Astrocyte (in vitro differentiated cells and primary cell): Measurements from ENCODE around the gene GPR162. TPM values are rescaled to one million over a fixed set of nuclear protein-coding genes. Genes with fewer than 3 reads are reported as not detected.

Experiments used
- DNase-seq: peaks from one replicate; pipeline ENCODE4 v3.0.0-alpha.2; 2010; ENCODE audit warnings: low read depth
- FAIRE-seq: peaks from 2 replicates; lab custom pipeline; 2011; peaks lifted over from hg19 to GRCh38; lab: Jason Lieb, UNC
- H2AFZ ChIP-seq: 2 replicates; pipeline ENCODE4 v1.6.0; 2012; ENCODE audit warnings: low read depth, low read length, inconsistent platforms
- H3K27ac ChIP-seq: 2 replicates; pipeline ENCODE4 v1.5.1; 2011; ENCODE audit warnings: low read depth, low read length, inconsistent platforms
- H3K27me3 ChIP-seq: 2 replicates; pipeline ENCODE4 v1.6.0; 2011; ENCODE audit warnings: low read length, inconsistent platforms; ENCODE audit not compliant: insufficient read depth
- H3K36me3 ChIP-seq: 2 replicates; pipeline ENCODE4 v1.5.1; 2011; ENCODE audit warnings: low read length, inconsistent platforms; ENCODE audit not compliant: insufficient read depth
- H3K4me1 ChIP-seq: 2 replicates; pipeline ENCODE4 v1.5.1; 2011; ENCODE audit warnings: low read length, inconsistent platforms; ENCODE audit not compliant: insufficient read depth
- H3K4me2 ChIP-seq: 2 replicates; pipeline ENCODE4 v1.6.0; 2012; ENCODE audit warnings: low read length, inconsistent platforms
- H3K4me3 ChIP-seq: 2 replicates; pipeline ENCODE4 v1.5.1; 2011; ENCODE audit warnings: low read depth, mild to moderate bottlenecking, low read length, inconsistent platforms; ENCODE audit not compliant: insufficient read depth
- H3K79me2 ChIP-seq: 2 replicates; pipeline ENCODE4 v1.6.0; 2012; ENCODE audit warnings: mild to moderate bottlenecking, low read length, inconsistent platforms; ENCODE audit not compliant: insufficient read depth
- H3K9ac ChIP-seq: 2 replicates; pipeline ENCODE4 v1.6.0; 2012; ENCODE audit warnings: mild to moderate bottlenecking, low read length, inconsistent platforms
- H3K9me3 ChIP-seq: 2 replicates; pipeline ENCODE4 v1.5.1; 2012; ENCODE audit warnings: low read depth, mild to moderate bottlenecking, low read length, inconsistent platforms; ENCODE audit not compliant: insufficient read depth
- H4K20me1 ChIP-seq: 2 replicates; pipeline ENCODE4 v1.6.0; 2012; ENCODE audit warnings: low read length, inconsistent platforms; ENCODE audit not compliant: insufficient read depth
- H3K27ac Mint-ChIP-seq: one replicate; pipeline ENCODE4 v1.8.0; 2021; ENCODE audit warnings: mild to moderate bottlenecking, mixed read lengths; ENCODE audit not compliant: unreplicated experiment
- H3K27me3 Mint-ChIP-seq: one replicate; pipeline ENCODE4 v1.8.0; 2021; ENCODE audit warnings: low read depth, mixed read lengths; ENCODE audit not compliant: unreplicated experiment
- H3K36me3 Mint-ChIP-seq: one replicate; pipeline ENCODE4 v1.8.0; 2021; ENCODE audit warnings: low read depth, mixed read lengths; ENCODE audit not compliant: unreplicated experiment
- H3K4me1 Mint-ChIP-seq: one replicate; pipeline ENCODE4 v1.8.0; 2021; ENCODE audit warnings: low read depth, mixed read lengths; ENCODE audit not compliant: unreplicated experiment
- H3K4me3 Mint-ChIP-seq: one replicate; pipeline ENCODE4 v1.8.0; 2021; ENCODE audit warnings: mild to moderate bottlenecking, moderate library complexity, mixed read lengths; ENCODE audit not compliant: unreplicated experiment
- H3K9me3 Mint-ChIP-seq: one replicate; pipeline ENCODE4 v1.8.0; 2021; ENCODE audit warnings: mild to moderate bottlenecking, mixed read lengths; ENCODE audit not compliant: unreplicated experiment
- EZH2 ChIP-seq: IDR thresholded peaks from 2 replicates; pipeline ENCODE4 v1.6.1; 2012; ENCODE audit warnings: mild to moderate bottlenecking, low read length, inconsistent platforms; ENCODE audit not compliant: insufficient read depth
- total RNA-seq: library from RNA; stranded (reverse); gene quantifications from 2 replicates; pipeline ENCODE4 v1.2.1, GENCODE V29; 2021
- TF ChIP-seq, protein P1 (sequence below): IDR thresholded peaks from 2 replicates; pipeline ENCODE4 v1.5.1; 2011; ENCODE audit warnings: low read depth, mild to moderate bottlenecking, inconsistent platforms, low read length, moderate library complexity; ENCODE audit not compliant: insufficient read depth

The GPR162 gene
- total RNA-seq, 1 donor from 2014 or later = 6.2 TPM

GRCh38 chr12:6826125-6826733 is 4.6 kb downstream of the GPR162 start:
- peak overlapping the region; percentile 57 for H3K4me3 Mint-ChIP-seq
- H3K4me1 ChIP-seq = peaks cover 25% of the 10 kb centered on the region
- no peak for TF ChIP-seq EZH2
- TF ChIP-seq, protein P1, sequence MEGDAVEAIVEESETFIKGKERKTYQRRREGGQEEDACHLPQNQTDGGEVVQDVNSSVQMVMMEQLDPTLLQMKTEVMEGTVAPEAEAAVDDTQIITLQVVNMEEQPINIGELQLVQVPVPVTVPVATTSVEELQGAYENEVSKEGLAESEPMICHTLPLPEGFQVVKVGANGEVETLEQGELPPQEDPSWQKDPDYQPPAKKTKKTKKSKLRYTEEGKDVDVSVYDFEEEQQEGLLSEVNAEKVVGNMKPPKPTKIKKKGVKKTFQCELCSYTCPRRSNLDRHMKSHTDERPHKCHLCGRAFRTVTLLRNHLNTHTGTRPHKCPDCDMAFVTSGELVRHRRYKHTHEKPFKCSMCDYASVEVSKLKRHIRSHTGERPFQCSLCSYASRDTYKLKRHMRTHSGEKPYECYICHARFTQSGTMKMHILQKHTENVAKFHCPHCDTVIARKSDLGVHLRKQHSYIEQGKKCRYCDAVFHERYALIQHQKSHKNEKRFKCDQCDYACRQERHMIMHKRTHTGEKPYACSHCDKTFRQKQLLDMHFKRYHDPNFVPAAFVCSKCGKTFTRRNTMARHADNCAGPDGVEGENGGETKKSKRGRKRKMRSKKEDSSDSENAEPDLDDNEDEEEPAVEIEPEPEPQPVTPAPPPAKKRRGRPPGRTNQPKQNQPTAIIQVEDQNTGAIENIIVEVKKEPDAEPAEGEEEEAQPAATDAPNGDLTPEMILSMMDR = no peak
- H3K79me2 ChIP-seq = peaks cover 29% of the 10 kb centered on the region
- H3K9me3 Mint-ChIP-seq = no peaks in the 10 kb centered on the region
- peaks cover 6% of the 10 kb centered on the region for H4K20me1 ChIP-seq
- H3K27me3 ChIP-seq = no peaks in the 10 kb centered on the region
- H3K9me3 ChIP-seq = no peaks in the 10 kb centered on the region
- DNase-seq (no peak), FAIRE-seq (no peak)
- no peaks in the 10 kb centered on the region for H3K27me3 Mint-ChIP-seq
- no peak overlapping the region for H3K4me3 ChIP-seq
- no peak overlapping the region for H2AFZ ChIP-seq
- no peak overlapping the region for H3K27ac ChIP-seq
- peaks cover 2% of the 10 kb centered on the region for H3K36me3 ChIP-seq
- H3K4me1 Mint-ChIP-seq = peaks cover 22% of the 10 kb centered on the region
- H3K9ac ChIP-seq = no peak overlapping the region
- no peak overlapping the region for H3K27ac Mint-ChIP-seq
- H3K4me2 ChIP-seq = no peak overlapping the region
- peaks cover 6% of the 10 kb centered on the region for H3K36me3 Mint-ChIP-seq

- H3K4me1 Mint-ChIP-seq = peaks cover 20% of the 10 kb centered on the region
- Histone ChIP-seq H3K9ac (peak overlapping the region; percentile 9), H3K4me3 (no peak overlapping the region), H3K27me3 (no peaks in the 10 kb centered on the region), H3K79me2 (peaks cover 29% of the 10 kb centered on the region), H3K36me3 (peaks cover 2% of the 10 kb centered on the region), H2AFZ (no peak overlapping the region), H3K4me2 (peak overlapping the region; percentile 77), H4K20me1 (peaks cover 6% of the 10 kb centered on the region), H3K4me1 (peaks cover 22% of the 10 kb centered on the region), H3K9me3 (no peaks in the 10 kb centered on the region), H3K27ac (no peak overlapping the region)
- H3K27me3 Mint-ChIP-seq = no peaks in the 10 kb centered on the region
- H3K27ac Mint-ChIP-seq = peak overlapping the region; percentile 64
- H3K9me3 Mint-ChIP-seq = no peaks in the 10 kb centered on the region
- no peak for DNase-seq
- FAIRE-seq = no peak
- TF ChIP-seq, protein P1 = no peak
- TF ChIP-seq EZH2 = no peak
- H3K4me3 Mint-ChIP-seq = peak overlapping the region; percentile 80
- H3K36me3 Mint-ChIP-seq = peaks cover 6% of the 10 kb centered on the region
These were observed 5.3 kb downstream of the GPR162 start for GRCh38 chr12:6826734-6827436.

DNA sequence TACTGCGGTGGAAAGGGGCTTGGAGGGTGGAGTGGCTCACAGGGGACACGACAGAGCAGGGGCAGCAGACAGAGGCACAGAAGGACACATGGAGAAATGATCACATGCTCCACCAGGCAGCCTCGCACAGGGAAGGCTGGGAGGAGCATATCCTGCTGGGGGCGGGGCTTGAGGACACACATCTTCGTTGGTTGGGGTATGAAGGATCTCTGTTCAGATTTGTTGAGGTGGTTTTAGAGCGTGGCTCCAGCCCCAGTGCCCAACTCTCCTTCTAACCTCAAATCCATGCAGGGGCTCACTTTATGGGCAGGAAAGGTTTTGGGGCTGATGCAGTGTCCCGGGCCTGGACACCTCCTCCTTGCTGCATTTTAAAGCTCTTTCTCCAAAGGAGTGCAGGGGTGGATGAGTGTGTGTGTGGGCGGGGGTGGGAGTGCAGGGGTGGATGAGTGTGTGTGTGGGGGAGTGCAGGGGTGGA is 5.9 kb downstream of the GPR162 start:
- Mint-ChIP-seq H3K27ac (peak overlapping the region; percentile 64), H3K36me3 (peaks cover 6% of the 10 kb centered on the region), H3K4me1 (peaks cover 17% of the 10 kb centered on the region), H3K4me3 (peak overlapping the region; percentile 80), H3K9me3 (no peaks in the 10 kb centered on the region), H3K27me3 (no peaks in the 10 kb centered on the region)
- TF ChIP-seq, protein P1 = no peak
- TF ChIP-seq EZH2 = no peak
- peak overlapping the region; percentile 77 for H3K4me2 ChIP-seq
- FAIRE-seq (no peak), DNase-seq (peak; percentile 61)
- H3K4me3 ChIP-seq = no peak overlapping the region
- H3K4me1 ChIP-seq = peaks cover 19% of the 10 kb centered on the region
- no peak overlapping the region for H2AFZ ChIP-seq
- H3K9ac ChIP-seq = peak overlapping the region; percentile 9
- H4K20me1 ChIP-seq = peaks cover 6% of the 10 kb centered on the region
- H3K36me3 ChIP-seq = peaks cover 6% of the 10 kb centered on the region
- H3K9me3 ChIP-seq = no peaks in the 10 kb centered on the region
- H3K27me3 ChIP-seq = no peaks in the 10 kb centered on the region
- H3K79me2 ChIP-seq = peaks cover 29% of the 10 kb centered on the region
- H3K27ac ChIP-seq = no peak overlapping the region
